ENCODE results near the gene PCOLCE2.
"Not testable (repeated sequence)": the region's sequence is repeated elsewhere in the genome, so short reads cannot be mapped to it uniquely, and the experiment has no call there.

PCOLCE2 gene

DNA sequence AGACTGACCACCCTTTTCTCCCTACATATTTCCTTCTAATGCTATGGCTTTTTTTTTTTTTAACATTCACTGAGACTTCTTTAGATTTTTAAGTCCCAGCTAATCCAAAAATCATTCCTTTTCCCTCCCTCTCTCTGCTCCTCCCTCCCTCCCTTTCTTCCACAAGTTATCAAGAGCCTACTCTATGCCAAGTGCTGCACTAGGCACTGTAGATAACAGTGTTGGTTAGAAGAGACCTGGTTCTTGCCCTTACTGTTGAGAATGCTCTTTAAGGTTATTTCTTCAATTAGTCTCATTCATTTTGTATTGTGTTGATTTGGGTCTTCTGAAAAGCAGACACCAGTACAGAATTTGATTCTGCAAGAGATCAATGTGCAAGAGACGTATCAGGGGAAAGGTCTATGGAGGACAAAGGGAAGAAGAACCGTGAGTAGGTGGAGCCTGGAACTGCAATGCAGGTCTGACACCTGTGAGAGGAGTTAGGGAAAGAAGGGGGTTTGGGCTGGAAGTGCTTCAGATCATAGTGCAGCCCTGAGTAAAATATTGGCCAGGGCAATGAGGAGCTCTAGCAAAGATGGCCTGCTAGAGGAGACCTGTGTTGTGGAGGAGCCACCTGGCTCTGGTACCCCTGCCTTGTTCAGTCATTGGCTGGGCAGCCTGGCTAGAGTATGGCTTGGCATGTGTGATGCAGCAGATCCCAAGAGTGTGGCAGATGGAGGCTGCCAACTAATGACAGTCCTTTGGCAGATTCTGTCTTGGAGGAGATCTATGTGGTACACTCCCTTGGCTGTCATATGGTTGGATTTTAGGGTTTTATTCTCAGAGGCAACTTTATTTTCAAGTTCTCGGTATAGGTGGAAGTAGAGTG is 9.7 kb upstream of the PCOLCE2 start:
- no peak for DNase-seq

DNA sequence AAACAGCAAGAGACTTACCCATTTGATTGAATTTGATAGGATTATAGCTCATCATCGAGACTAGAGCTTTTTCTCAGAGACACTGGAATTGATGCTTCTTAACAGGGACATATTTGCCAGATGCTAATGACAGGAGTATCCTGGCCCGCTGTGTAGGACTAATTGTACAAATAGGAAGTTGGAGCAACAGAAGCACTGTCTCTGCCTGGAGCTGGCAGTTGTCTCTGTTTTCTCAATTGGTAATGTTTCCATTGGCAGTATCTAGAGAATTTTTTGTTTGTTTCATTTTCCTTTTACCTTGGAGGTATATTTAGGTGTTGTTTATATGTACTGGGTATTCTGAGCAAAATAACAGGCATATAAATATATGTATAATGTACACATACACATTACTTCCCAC is 8.9 kb upstream of the PCOLCE2 start:
- DNase-seq: no peak

GRCh38 chr3:142896996-142897395 is 8.1 kb upstream of the PCOLCE2 start:
- DNase-seq: no peak

DNA sequence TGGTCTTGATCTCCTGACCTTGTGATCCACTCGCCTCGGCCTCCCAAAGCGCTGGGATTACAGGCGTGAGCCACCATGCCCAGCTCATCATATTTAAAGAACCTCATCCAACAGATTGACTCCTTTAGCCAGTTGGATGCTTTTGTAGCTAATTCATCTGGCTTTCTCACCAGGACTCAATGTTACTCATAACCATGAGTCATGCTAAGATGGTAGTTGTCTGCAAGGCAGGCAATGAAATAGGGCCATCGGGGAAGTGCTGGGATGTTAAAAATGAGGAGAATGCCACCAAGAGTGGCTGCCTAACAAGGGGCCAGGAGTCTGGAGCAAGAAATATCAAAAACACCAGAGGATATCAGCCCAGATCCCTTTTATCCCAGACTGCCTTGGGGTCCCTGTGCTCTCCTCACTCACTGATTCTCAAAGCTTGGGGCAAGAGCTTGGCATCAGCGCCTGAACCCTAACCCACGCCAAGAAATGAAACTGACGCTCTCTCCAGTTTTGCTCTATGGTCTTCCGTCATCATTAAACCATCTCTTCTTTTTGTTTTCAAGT is 7.4 kb upstream of the PCOLCE2 start:
- no peak for DNase-seq

DNA sequence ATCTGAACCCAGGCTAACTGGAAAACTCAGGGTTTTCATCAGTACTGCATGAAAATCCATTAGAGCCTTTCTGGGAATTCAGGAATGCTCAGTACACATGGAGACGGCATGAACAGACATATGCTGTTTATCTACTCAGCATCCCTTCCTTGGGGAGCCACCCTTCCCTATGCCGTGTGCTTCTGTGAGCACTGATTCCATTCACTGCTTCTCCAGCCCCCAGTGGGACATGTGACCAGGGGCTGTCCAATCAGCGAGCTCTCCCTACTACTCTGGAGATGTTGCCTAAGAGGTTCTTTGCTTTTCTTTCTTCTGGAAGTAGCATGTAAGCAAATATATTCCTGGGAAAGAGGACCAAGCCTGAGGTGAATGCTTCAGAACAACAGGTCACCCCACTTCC is 5.6 kb upstream of the PCOLCE2 start:
- no peak for DNase-seq

- no peak for DNase-seq
Measured at GRCh38 chr3:142892714-142893113, 3.8 kb upstream of the PCOLCE2 start.

DNA sequence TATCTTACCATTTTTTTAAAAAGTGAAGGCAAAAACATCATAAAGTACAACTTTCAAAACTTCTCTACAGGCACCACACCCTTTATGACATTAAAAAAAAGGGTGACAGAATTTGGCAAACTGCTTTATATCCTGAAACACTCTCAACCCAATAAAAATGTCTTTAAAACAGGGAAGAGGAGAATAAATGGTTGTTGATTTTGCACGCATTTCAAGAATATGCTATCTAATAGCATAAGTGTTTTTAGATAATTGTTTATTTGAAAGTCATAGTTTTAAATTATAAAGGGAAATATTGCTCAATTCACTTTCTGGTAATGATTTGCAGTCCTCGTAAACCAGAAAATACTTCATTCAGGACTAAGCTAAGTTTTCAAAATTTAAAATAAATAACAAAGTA is 1.7 kb upstream of the PCOLCE2 start:
- no peak for DNase-seq

GRCh38 chr3:142889212-142890014 is 530 bp upstream of the PCOLCE2 start:
- DNase-seq: no peak

GRCh38 chr3:142888099-142888480 is 793 bp downstream of the PCOLCE2 start:
- no peak for DNase-seq

DNA sequence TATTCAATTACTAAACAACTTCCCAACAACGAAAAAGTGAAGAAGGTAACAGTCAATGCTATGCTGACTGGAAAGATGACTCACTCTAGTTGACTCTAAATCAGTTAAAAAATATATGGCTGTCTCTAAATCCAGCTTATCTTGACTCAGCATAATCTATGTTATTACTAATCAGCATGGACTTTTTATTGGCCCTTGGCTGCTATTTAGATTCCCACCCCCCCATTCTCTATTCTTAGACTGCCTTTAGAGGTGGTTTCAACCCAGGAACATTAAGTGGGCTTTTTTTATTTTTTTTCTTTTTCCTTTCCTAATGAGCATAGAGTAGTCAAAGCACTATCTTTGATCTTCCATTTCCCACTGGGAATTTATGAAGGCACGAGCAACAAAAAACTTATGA is 1.9 kb downstream of the PCOLCE2 start:
- no peak for DNase-seq

DNA sequence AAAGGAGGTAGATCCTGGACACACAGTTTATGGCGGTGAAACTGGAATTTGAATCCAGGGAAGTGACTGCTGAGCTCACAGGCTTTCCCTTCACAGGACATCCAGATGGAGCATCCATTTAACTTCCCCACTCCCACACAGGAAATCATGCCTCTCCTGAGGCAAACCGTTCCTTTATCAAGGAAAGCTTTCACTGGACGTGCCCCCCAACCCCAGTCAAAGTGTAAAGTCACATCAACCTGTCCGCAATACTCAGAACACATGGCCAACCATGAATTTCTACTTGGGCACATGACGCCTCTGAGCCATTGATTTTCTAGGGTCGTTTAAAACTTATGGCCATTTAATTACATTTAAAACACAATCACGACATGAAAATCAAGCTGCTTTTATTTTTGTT is 2.9 kb downstream of the PCOLCE2 start:
- DNase-seq: no peak

- no peak for DNase-seq
Measured at GRCh38 chr3:142884531-142884930, 4.4 kb downstream of the PCOLCE2 start.

GRCh38 chr3:142883534-142883933 is 5.3 kb downstream of the PCOLCE2 start:
- DNase-seq: not testable (repeated sequence)

- no peak for DNase-seq
Measured at GRCh38 chr3:142881445-142882224, 7.2 kb downstream of the PCOLCE2 start.

GRCh38 chr3:142878649-142879300 is 10.1 kb downstream of the PCOLCE2 start:
- no peak for DNase-seq

- DNase-seq: no peak
Measured at GRCh38 chr3:142876417-142876816, 12.5 kb downstream of the PCOLCE2 start.

- DNase-seq: no peak
Measured at GRCh38 chr3:142875583-142876207, 13.2 kb downstream of the PCOLCE2 start.

DNA sequence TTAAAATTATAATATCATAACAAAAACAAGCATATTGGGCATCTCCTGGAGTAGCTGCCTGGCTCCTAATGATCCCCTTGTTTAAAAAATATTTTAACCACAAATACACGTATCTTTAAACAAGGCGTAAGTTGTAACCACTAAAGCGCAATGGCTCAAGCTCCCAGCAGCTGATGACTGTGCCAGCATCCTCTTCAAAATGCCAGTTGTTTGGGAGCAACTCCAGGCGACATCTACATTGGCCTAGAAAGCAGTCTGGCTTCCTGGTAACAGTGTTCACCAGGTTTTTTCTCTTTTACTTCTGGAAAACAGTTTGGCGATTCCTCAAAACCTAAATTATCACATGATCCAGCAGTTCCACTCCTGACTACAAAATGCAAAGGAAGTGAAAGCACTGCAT is 13.8 kb downstream of the PCOLCE2 start:
- DNase-seq: no peak

GRCh38 chr3:142868382-142868781 is 20.5 kb downstream of the PCOLCE2 start:
- not testable (repeated sequence) for DNase-seq

DNA sequence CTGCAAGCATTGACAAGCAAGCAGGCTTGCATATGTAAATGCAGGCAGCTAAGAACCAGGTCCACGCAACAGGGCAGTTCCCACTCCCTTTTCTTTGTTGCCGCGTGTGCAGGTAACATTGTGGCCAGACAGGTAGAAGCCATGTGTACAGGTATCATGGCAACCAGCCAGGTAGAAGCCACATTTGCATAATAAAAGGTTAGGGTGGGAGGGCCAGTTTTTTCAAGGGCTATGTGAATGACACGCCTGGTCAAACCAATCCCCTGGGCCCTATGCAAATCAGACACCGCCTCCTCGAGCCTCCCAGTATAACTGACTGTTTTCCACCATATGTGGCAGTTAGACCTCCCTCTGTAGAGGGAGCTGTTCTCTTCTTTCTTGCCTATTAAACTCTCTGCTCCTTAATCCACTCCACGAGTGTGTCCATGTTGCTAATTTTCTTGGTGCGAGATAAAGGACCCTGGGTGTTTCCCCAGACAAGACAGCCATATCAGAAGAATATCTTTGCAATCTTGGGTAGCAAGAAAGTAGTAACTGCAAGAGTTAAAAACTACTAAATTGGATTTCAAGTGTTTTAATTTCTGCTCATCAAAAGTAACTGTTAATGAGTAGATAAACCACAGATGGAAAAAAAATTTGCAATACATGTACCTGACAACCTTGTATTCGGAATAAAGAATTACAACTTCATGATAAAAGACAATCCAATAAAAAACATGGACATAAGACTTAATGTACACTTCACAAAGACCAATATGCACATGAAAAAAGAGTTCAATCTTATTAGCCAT is 21.8 kb downstream of the PCOLCE2 start:
- no peak for DNase-seq

Measured in NCI-H1092 treated with DMSO at 0.1 percent for 48 hours (cell line).